GM19238 (cell line): ENCODE results near the gene TCF19.
"Not testable (repeated sequence)": the region's sequence is repeated elsewhere in the genome, so short reads cannot be mapped to it uniquely, and the experiment has no call there.

Experiments used
- DNase-seq: peaks from one replicate; pipeline ENCODE4 v3.0.0; 2011; ENCODE audit warnings: low spot score; ENCODE audit not compliant: insufficient read length

TCF19 gene

GRCh38 chr6:31161216-31162126 is 3.1 kb downstream of the TCF19 start:
- DNase-seq: no peak

GRCh38 chr6:31162463-31163165 is 4.2 kb downstream of the TCF19 start:
- no peak for DNase-seq

GRCh38 chr6:31163922-31164321 is 5.5 kb downstream of the TCF19 start:
- DNase-seq: no peak

GRCh38 chr6:31164475-31165063 is 6.2 kb downstream of the TCF19 start:
- not testable (repeated sequence) for DNase-seq

- DNase-seq: not testable (repeated sequence)
Measured at GRCh38 chr6:31165064-31165832, 6.9 kb downstream of the TCF19 start.

- no peak for DNase-seq
Measured at GRCh38 chr6:31165986-31166385, 7.6 kb downstream of the TCF19 start.

- DNase-seq: no peak
Measured at GRCh38 chr6:31168606-31169005, 10.2 kb downstream of the TCF19 start.

- no peak for DNase-seq
Measured at GRCh38 chr6:31169123-31169857, 10.9 kb downstream of the TCF19 start.

- DNase-seq: not testable (repeated sequence)
Measured at GRCh38 chr6:31169858-31170599, 11.6 kb downstream of the TCF19 start.

GRCh38 chr6:31170600-31170881 is 12.2 kb downstream of the TCF19 start, which contains the start of gene POU5F1:
POU5F1 (minus strand) TSS chr6:31170682; CDS start chr6:31170620, 62 bp downstream.
- no peak for DNase-seq

GRCh38 chr6:31170987-31171671 is 12.7 kb downstream of the TCF19 start:
- no peak for DNase-seq

GRCh38 chr6:31171931-31172905 is 13.8 kb downstream of the TCF19 start:
- DNase-seq: no peak

GRCh38 chr6:31172973-31173384 is 14.6 kb downstream of the TCF19 start:
- DNase-seq: no peak

GRCh38 chr6:31173406-31173805 is 15.0 kb downstream of the TCF19 start:
- DNase-seq: no peak

GRCh38 chr6:31174378-31174777 is 16.0 kb downstream of the TCF19 start:
- DNase-seq: no peak

GRCh38 chr6:31175971-31176370 is 17.6 kb downstream of the TCF19 start:
- no peak for DNase-seq

- DNase-seq: no peak
Measured at GRCh38 chr6:31178143-31179041, 20.0 kb downstream of the TCF19 start.
